GM12878 (cell line): ENCODE results near the gene GSS.

Source experiments
- ATF2 ChIP-seq: IDR thresholded peaks from 2 replicates; pipeline ENCODE4 v1.6.1; 2012; ENCODE audit warnings: low read length, inconsistent platforms
- ZNF274 ChIP-seq: IDR thresholded peaks from one replicate; pipeline ENCODE4 v1.8.0; 2011; ENCODE audit not compliant: insufficient read length, insufficient read depth

GRCh38 chr20:34986311-34987287, 31.0 kb upstream of the GSS start:
- TF ChIP-seq ATF2 (no peak), ZNF274 (no peak)
